Endothelial cell of umbilical vein (primary cell): ENCODE data around the gene DECR2. TPM values are rescaled to one million over a fixed set of nuclear protein-coding genes. Genes with fewer than 3 reads are reported as not detected.

Source experiments
- BruUV-seq: library from RNA; stranded (reverse); fragments of 400-500 nt; replicated peaks from 2 replicates; lab custom pipeline; 2021; lab: Mats Ljungman, UMichigan
- CTCF ChIA-PET: fragments of 300-600, 350-600 bp; sonication (Branson Sonifier 250); formaldehyde crosslinking; loops from one replicate; lab custom pipeline; 2021; ENCODE audit warnings: antibody characterized with exemption, inconsistent platforms; lab: Charles Lee
- POLR2A ChIA-PET: fragments of 300-600, 350-600 bp; sonication (Branson Sonifier 250); formaldehyde crosslinking; loops from one replicate; lab custom pipeline; 2021; ENCODE audit warnings: antibody characterized with exemption, inconsistent platforms; lab: Charles Lee
- DNase-seq: peaks from one replicate; pipeline ENCODE4 v3.0.0-alpha.2; 2011; ENCODE audit warnings: low read depth, low spot score
- FAIRE-seq: peaks from 2 replicates; lab custom pipeline; 2011; peaks lifted over from hg19 to GRCh38; lab: Jason Lieb, UNC
- H2AFZ ChIP-seq: 2 replicates; pipeline ENCODE4 v1.6.0; 2012; ENCODE audit warnings: low read depth, low read length, control low read depth, inconsistent platforms
- H3K27ac ChIP-seq: 2 replicates; pipeline ENCODE4 v1.5.1; 2011; ENCODE audit warnings: low read depth, mild to moderate bottlenecking, control low read depth, low read length, moderate library complexity; ENCODE audit not compliant: insufficient read depth
- H3K27me3 ChIP-seq, 2 experiments: 2 replicates each; pipeline versions ENCODE4 v1.6.0 to v1.6.1; 2011; ENCODE audit warnings: low read length in 2 of 2, mixed read lengths in 1 of 2; ENCODE audit not compliant: control insufficient read depth in 2 of 2, insufficient read depth in 2 of 2
- H3K36me3 ChIP-seq, 2 experiments: 2 replicates in 1 of 2; 3 replicates in 1 of 2; pipeline ENCODE4 v1.5.1; 2011; ENCODE audit warnings: low read length in 2 of 2, mild to moderate bottlenecking in 1 of 2, moderate library complexity in 1 of 2; ENCODE audit not compliant: control insufficient read depth in 2 of 2, insufficient read depth in 2 of 2; ENCODE audit errors: extremely low read depth in 1 of 2
- H3K4me1 ChIP-seq: 3 replicates; pipeline ENCODE4 v1.5.1; 2011; ENCODE audit warnings: mild to moderate bottlenecking, low read length; ENCODE audit not compliant: control insufficient read depth, insufficient read depth; ENCODE audit errors: extremely low read depth
- H3K4me2 ChIP-seq: 2 replicates; pipeline ENCODE4 v1.6.1; 2011; ENCODE audit warnings: low read length, control low read depth, mixed read lengths; ENCODE audit not compliant: insufficient read depth
- H3K4me3 ChIP-seq, 3 experiments: fragments of 200-600 bp in 1 of 3; sonication (generic), shearing (Covaris generic) in 1 of 3; replicated peaks in 1 of 3; 2 replicates each; pipeline ENCODE4 v1.5.1; 2011 to 2016; ENCODE audit warnings: control low read depth in 3 of 3, low read length in 3 of 3, mild to moderate bottlenecking in 2 of 3, inconsistent platforms in 1 of 3, low read depth in 1 of 3, moderate library complexity in 1 of 3; ENCODE audit not compliant: insufficient read depth in 1 of 3
- H3K79me2 ChIP-seq: 2 replicates; pipeline ENCODE4 v1.6.0; 2012; ENCODE audit warnings: low read length, inconsistent platforms; ENCODE audit not compliant: control insufficient read depth, insufficient read depth
- H3K9ac ChIP-seq: replicated peaks from 2 replicates; pipeline ENCODE3; 2011; ENCODE audit warnings: low read length, control low read depth; ENCODE audit not compliant: insufficient read depth; ENCODE audit errors: extremely low read depth
- H3K9me1 ChIP-seq: replicated peaks from 3 replicates; pipeline ENCODE4 v1.6.0; 2011; ENCODE audit warnings: mild to moderate bottlenecking, low read length; ENCODE audit not compliant: control insufficient read depth, insufficient read depth; ENCODE audit errors: extremely low read depth
- H3K9me3 ChIP-seq: replicated peaks from 2 replicates; pipeline ENCODE4 v1.5.1; 2012; ENCODE audit warnings: low read length, inconsistent platforms; ENCODE audit not compliant: control insufficient read depth, insufficient read depth
- H4K20me1 ChIP-seq: replicated peaks from 2 replicates; pipeline ENCODE3; 2011; ENCODE audit warnings: mild to moderate bottlenecking, low read length; ENCODE audit not compliant: control insufficient read depth, insufficient read depth; ENCODE audit errors: extremely low read depth
- EZH2 ChIP-seq: IDR thresholded peaks from 2 replicates; pipeline ENCODE4 v1.6.1; 2012; ENCODE audit warnings: borderline replicate concordance, low read depth, mild to moderate bottlenecking, moderate library complexity, low read length, inconsistent platforms; ENCODE audit not compliant: severe bottlenecking
- FOS ChIP-seq: IDR thresholded peaks from 2 replicates; pipeline ENCODE4 v1.6.1; 2011; ENCODE audit warnings: mild to moderate bottlenecking, low read length, moderate library complexity, borderline replicate concordance; ENCODE audit not compliant: insufficient read depth
- GATA2 ChIP-seq: IDR thresholded peaks from 2 replicates; pipeline ENCODE4 v1.7.0; 2011; ENCODE audit warnings: low read depth, mild to moderate bottlenecking, moderate library complexity, mixed read lengths, low read length; ENCODE audit not compliant: insufficient read length, insufficient read depth
- JUN ChIP-seq: IDR thresholded peaks from 2 replicates; pipeline ENCODE4 v1.6.1; 2011; ENCODE audit warnings: borderline replicate concordance, low read depth; ENCODE audit not compliant: insufficient read length, insufficient read depth
- MYC ChIP-seq: IDR thresholded peaks from one replicate; pipeline ENCODE4 v1.6.1; 2011; ENCODE audit warnings: mild to moderate bottlenecking, low read depth, low read length
- POLR2A ChIP-seq: IDR thresholded peaks from 2 replicates; pipeline ENCODE4 v1.6.1; 2012; ENCODE audit warnings: low read depth, mild to moderate bottlenecking, control low read depth, low read length
- POLR2AphosphoS5 ChIP-seq: IDR thresholded peaks from 2 replicates; pipeline ENCODE4 v1.6.1; 2012; ENCODE audit warnings: low read depth, mild to moderate bottlenecking, control low read depth, low read length, moderate library complexity; ENCODE audit not compliant: insufficient read depth
- dilution Hi-C: fragments of 300-500 bp; cut with MboI; formaldehyde crosslinking; loops from one replicate; pipeline ENCODE4 v1.15.0; 2019; ENCODE audit warnings: low sequenced_read_pairs; ENCODE audit not compliant: extremely low pct_ligation_motif_present
- intact Hi-C: fragments of 100-400 bp; cut with micrococcal nuclease; formaldehyde crosslinking; loops from one replicate; pipeline ENCODE4 v1.10.0; 2022
- polyA plus RNA-seq, 4 experiments: library from polyadenylated mRNA; depleted of rRNA in 3 of 4; stranded (reverse) in 3 of 4; unstranded in 1 of 4; fragments of >200 nt; gene quantifications; 2 replicates each; pipeline versions ENCODE4 v1.2.1 to v1.2.3, GENCODE V29; 2011 to 2012; ENCODE audit warnings: missing spikeins in 1 of 4
- total RNA-seq: library from RNA; stranded (reverse); gene quantifications from 2 replicates; pipeline ENCODE4 v1.2.3, GENCODE V29; 2021
- TF ChIP-seq, protein P1 (sequence below), 2 donors: IDR thresholded peaks; 1 replicate in 1 of 2; 2 replicates in 1 of 2; pipeline ENCODE4 v1.5.1; 2011; ENCODE audit warnings: low read length in 2 of 2, mild to moderate bottlenecking in 2 of 2, moderate library complexity in 2 of 2, control low read depth in 1 of 2, inconsistent platforms in 1 of 2, low read depth in 1 of 2; ENCODE audit not compliant: insufficient read depth in 1 of 2; ENCODE audit errors: extremely low read depth in 1 of 2
- TF ChIP-seq, protein P2 (sequence below): IDR thresholded peaks from 2 replicates; pipeline ENCODE4 v1.6.1; 2011; ENCODE audit not compliant: insufficient read depth, insufficient read length

Gene DECR2
- total and polyA plus RNA-seq, 2 donors (not counting 3 experiments of a cell fraction or from before 2014, with no cell fraction given) = 28.3 to 46.5 TPM

DNA sequence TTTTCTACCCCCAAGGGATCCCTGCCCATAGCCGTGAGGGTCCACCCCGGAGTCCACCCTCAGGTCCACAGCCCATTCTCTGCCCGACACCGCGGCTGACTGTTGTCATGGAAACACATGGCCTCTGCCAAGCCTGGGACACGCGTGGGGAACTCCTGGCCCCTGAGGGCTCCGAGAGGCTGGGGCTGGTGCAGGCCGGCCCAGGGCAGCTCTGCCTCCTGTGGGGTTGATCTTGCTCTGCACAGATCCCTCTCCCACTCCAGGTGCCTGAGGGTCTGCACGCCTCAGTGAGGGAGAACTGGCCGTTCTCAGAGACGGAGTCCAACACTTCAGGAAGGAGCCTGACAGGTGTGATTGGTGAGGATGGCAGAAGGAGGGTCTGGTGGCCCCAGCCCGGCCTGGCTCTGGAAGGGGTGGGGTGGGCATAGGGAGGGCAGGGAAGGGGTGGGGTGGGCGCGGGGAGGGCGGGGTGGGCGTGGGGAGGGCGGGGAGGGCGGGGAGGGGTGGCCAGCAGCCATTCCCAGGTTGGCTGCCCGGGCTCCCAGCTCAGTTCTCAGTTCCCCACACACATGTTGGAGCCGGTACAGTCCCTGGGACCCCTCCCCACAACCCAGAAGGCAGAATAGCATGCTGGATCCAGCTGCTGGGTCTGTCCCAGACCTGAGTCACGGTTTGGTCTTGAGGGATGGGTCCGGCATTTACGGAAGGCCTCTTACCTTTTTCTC is 37.8 kb upstream of the DECR2 start:
- H3K9me3 ChIP-seq = no peaks in the 10 kb centered on the region
- peaks cover 0 to 16% of the 10 kb centered on the region in 2 experiments for H3K36me3 ChIP-seq
- BruUV-seq = no TSS peak
- TF ChIP-seq, protein P1, sequence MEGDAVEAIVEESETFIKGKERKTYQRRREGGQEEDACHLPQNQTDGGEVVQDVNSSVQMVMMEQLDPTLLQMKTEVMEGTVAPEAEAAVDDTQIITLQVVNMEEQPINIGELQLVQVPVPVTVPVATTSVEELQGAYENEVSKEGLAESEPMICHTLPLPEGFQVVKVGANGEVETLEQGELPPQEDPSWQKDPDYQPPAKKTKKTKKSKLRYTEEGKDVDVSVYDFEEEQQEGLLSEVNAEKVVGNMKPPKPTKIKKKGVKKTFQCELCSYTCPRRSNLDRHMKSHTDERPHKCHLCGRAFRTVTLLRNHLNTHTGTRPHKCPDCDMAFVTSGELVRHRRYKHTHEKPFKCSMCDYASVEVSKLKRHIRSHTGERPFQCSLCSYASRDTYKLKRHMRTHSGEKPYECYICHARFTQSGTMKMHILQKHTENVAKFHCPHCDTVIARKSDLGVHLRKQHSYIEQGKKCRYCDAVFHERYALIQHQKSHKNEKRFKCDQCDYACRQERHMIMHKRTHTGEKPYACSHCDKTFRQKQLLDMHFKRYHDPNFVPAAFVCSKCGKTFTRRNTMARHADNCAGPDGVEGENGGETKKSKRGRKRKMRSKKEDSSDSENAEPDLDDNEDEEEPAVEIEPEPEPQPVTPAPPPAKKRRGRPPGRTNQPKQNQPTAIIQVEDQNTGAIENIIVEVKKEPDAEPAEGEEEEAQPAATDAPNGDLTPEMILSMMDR (IDR thresholded peaks at IDR 0.05; ENCODE audit: extremely low read depth in 1 of 2, insufficient read depth in 1 of 2, low read depth in 1 of 2, low read length in 2 of 2) = no peak
- TF ChIP-seq POLR2AphosphoS5 (no peak), MYC (no peak), FOS (no peak), POLR2A (no peak), JUN (no peak), GATA2 (no peak), EZH2 (no peak)
- TF ChIP-seq, protein P2, sequence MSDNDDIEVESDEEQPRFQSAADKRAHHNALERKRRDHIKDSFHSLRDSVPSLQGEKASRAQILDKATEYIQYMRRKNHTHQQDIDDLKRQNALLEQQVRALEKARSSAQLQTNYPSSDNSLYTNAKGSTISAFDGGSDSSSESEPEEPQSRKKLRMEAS = no peak
- intact Hi-C loops = no loop called here
- dilution Hi-C loops = no loop called here
- no peak overlapping the region for H3K4me3 ChIP-seq
- no peak overlapping the region for H3K4me2 ChIP-seq
- CTCF ChIA-PET = interaction anchor here (2.0 to 4.8 kb wide), 3 partner anchors 14 to 259 kb away, joined by 13 to 130 read pairs (median 26); partner anchors contain the start of gene HBQ1
- no peaks in the 10 kb centered on the region for H3K4me1 ChIP-seq
- H3K9ac ChIP-seq = no peak overlapping the region
- POLR2A ChIA-PET = no interaction called here
- H2AFZ ChIP-seq = no peak overlapping the region
- no peaks in the 10 kb centered on the region for H4K20me1 ChIP-seq
- H3K27me3 ChIP-seq = no peaks in the 10 kb centered on the region
- H3K9me1 ChIP-seq = no peaks in the 10 kb centered on the region
- DNase-seq (no peak), FAIRE-seq (no peak)
- no peaks in the 10 kb centered on the region for H3K79me2 ChIP-seq
- H3K27ac ChIP-seq = no peak overlapping the region
